Measurements from ENCODE around the gene SLC25A19. TPM values are rescaled to one million over a fixed set of nuclear protein-coding genes. Genes with fewer than 3 reads are reported as not detected.

SLC25A19 gene
- total and polyA plus RNA-seq, 2 of the 8 experiments (the other 6 are each of a cell fraction or from before 2014, with no cell fraction given) = 28.6 to 32.6 TPM

DNA sequence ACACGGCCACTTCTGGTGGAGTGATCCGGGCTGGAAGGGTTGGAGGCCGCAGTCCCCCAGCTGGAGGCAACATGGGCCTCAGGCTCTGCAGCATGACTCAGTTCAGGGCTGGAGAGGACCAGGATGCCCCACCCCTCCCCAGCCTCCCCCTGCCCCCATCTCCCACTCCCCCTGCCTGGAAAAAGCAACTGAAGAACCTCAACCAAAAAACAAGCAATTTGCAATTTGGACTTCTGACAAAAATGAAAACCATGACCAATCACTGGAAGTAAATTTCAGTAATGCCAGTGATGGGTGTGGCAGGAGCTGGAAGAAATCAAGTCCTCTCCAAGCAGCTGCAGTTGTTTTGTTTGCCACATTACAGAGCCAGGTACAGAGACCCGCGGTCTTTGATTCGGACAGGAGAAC lies 11.6 kb downstream of the SLC25A19 start:
- Histone ChIP-seq H3K4me2 (ENCODE audit: insufficient read depth in 1 of 2, low read depth in 2 of 2, low read length in 2 of 2) (no peak overlapping the region), H2BK120ac (replicated peaks; ENCODE audit: low read depth, low read length) (no peak overlapping the region), H4K20me1 (replicated peaks in 1 of 2; ENCODE audit: control insufficient read depth in 1 of 2, insufficient read depth in 2 of 2, low read length in 2 of 2) (peaks cover 0 to 1% of the 10 kb centered on the region in 2 experiments), H3K23ac (ENCODE audit: insufficient read length) (no peak overlapping the region), H3K36me3 (ENCODE audit: control insufficient read depth in 2 of 4, insufficient read depth in 4 of 4, low read length in 3 of 4) (peaks cover 3 to 8% (median 4%) of the 10 kb centered on the region in 4 experiments; a peak in 3 of 8 replicates), H3K14ac (ENCODE audit: insufficient read length) (no peak overlapping the region), H3K79me1 (ENCODE audit: low read depth, low read length) (no peaks in the 10 kb centered on the region; the same call in 1 of the 2 replicates), H2AK5ac (ENCODE audit: low read depth, low read length) (no peak overlapping the region), H3K79me2 (ENCODE audit: control insufficient read depth in 1 of 2, insufficient read depth in 2 of 2, low read length in 2 of 2) (no peaks in the 10 kb centered on the region), H4K5ac (ENCODE audit: insufficient read length, low read depth, low read length) (no peak overlapping the region), H3K9ac (replicated peaks in 1 of 4; ENCODE audit: extremely low read depth in 1 of 4, low read depth in 3 of 4, low read length in 3 of 4) (no peak overlapping the region), H4K91ac (replicated peaks; ENCODE audit: insufficient read length, low read length) (no peak overlapping the region), H2BK20ac (ENCODE audit: low read length) (no peak overlapping the region), H3K18ac (ENCODE audit: extremely low read depth, low read length) (no peak overlapping the region), H2BK5ac (ENCODE audit: low read depth, low read length) (no peak overlapping the region), H3K4me3 (ENCODE audit: extremely low read depth in 1 of 4, insufficient read depth in 2 of 4, low read depth in 3 of 4, low read length in 4 of 4) (no peak overlapping the region), H2AFZ (ENCODE audit: low read length) (no peak overlapping the region), H3K4ac (replicated peaks; ENCODE audit: insufficient read length, low read depth, low read length) (no peak overlapping the region), H2BK12ac (ENCODE audit: low read depth, low read length) (no peak overlapping the region), H3K27ac (ENCODE audit: low read depth, low read length) (no peak overlapping the region), H3K4me1 (replicated peaks in 1 of 4; ENCODE audit: control insufficient read depth in 3 of 4, insufficient read depth in 4 of 4, low read length in 3 of 4) (no peaks in the 10 kb centered on the region), H4K8ac (ENCODE audit: extremely low read depth, insufficient read depth, low read length) (no peak overlapping the region), H3K9me3 (ENCODE audit: insufficient read depth in 2 of 2, low read depth in 1 of 2, low read length in 1 of 2) (no peaks in the 10 kb centered on the region), H2BK15ac (ENCODE audit: low read length) (no peak overlapping the region), H3K27me3 (replicated peaks in 1 of 4; ENCODE audit: control insufficient read depth in 3 of 4, extremely low read depth in 1 of 4, insufficient read depth in 3 of 4, low read length in 3 of 4) (no peaks in the 10 kb centered on the region), H3K23me2 (ENCODE audit: low read depth, low read length) (no peaks in the 10 kb centered on the region), H3K56ac (replicated peaks; ENCODE audit: insufficient read length, low read depth, low read length) (no peak overlapping the region)
- ChIA-PET POLR2A (ENCODE audit: partially characterized antibody) (interaction anchor here (1.2 to 2.9 kb wide), 3 partner anchors 10 to 16 kb away, joined by 4 to 11 read pairs (median 10); partner anchors contain the start of genes GGA3, MRPS7 and SLC25A19), CTCF (ENCODE audit: partially characterized antibody) (interaction anchor here (0.5 to 21.2 kb wide), 8 partner anchors 8 to 134 kb away, joined by 3 to 369 read pairs (median 6); partner anchors contain the start of genes MIF4GD and SLC25A19)
- no peak for FAIRE-seq
- DNase-seq (ENCODE audit: low read depth in 1 of 2, low spot score in 2 of 2) = no peak
- WGBS, 2 experiments (ENCODE audit: extremely low coverage in 1 of 2, insufficient coverage in 1 of 2, insufficient read length in 1 of 2, insufficient replicate concordance in 2 of 2, low coverage in 1 of 2, low lambda C conversion rate in 2 of 2, missing lambda C conversion rate in 1 of 2) = 97% methylated on average over 5 of the region's 6 CpGs; no CpG with 5 or more reads in 1 of the 2 experiments
- no peak for TF ChIP-seq GABPA (IDR thresholded peaks at IDR 0.05; ENCODE audit: borderline replicate concordance, insufficient read depth, low read length)
- TF ChIP-seq, protein P1, sequence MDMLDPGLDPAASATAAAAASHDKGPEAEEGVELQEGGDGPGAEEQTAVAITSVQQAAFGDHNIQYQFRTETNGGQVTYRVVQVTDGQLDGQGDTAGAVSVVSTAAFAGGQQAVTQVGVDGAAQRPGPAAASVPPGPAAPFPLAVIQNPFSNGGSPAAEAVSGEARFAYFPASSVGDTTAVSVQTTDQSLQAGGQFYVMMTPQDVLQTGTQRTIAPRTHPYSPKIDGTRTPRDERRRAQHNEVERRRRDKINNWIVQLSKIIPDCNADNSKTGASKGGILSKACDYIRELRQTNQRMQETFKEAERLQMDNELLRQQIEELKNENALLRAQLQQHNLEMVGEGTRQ (IDR thresholded peaks at IDR 0.05; ENCODE audit: low read length) = no peak
- TF ChIP-seq CBX5 (IDR thresholded peaks at IDR 0.05; ENCODE audit: low read depth, low read length) = no peak
- no peak for TF ChIP-seq ZNF274 (IDR thresholded peaks at IDR 0.05; ENCODE audit: borderline replicate concordance, extremely low read depth, low read length)
- TF ChIP-seq RXRA (IDR thresholded peaks at IDR 0.05; ENCODE audit: insufficient read depth, low read depth, low read length) = no peak
- TF ChIP-seq HDAC2 (IDR thresholded peaks at IDR 0.05; ENCODE audit: borderline replicate concordance in 1 of 2, low read depth in 2 of 2, low read length in 2 of 2) = no peak
- TF ChIP-seq RNF2 (IDR thresholded peaks at IDR 0.05; ENCODE audit: borderline replicate concordance, low read depth, low read length, missing control alignments, poor library complexity, severe bottlenecking) = no peak
- no peak for TF ChIP-seq TEAD4 (IDR thresholded peaks at IDR 0.05; ENCODE audit: low read depth, low read length)
- TF ChIP-seq KDM1A (IDR thresholded peaks at IDR 0.05; ENCODE audit: borderline replicate concordance, low read length) = no peak
- no peak for TF ChIP-seq HDAC6 (IDR thresholded peaks at IDR 0.05; ENCODE audit: low read depth, low read length)
- TF ChIP-seq POLR2AphosphoS5 (IDR thresholded peaks at IDR 0.05; ENCODE audit: low read depth, low read length) = no peak
- no peak for TF ChIP-seq YY1 (IDR thresholded peaks at IDR 0.05; ENCODE audit: low read depth, low read length)
